Neural cell (in vitro differentiated cells): Measurements from ENCODE around the gene SPINK6. TPM values are rescaled to one million over a fixed set of nuclear protein-coding genes. Genes with fewer than 3 reads are reported as not detected.

Source experiments
- H2AFZ ChIP-seq: fragments of 200-600, 300-800 bp; sonication (generic), shearing (Covaris generic); 2 replicates; pipeline ENCODE4 v1.6.0; 2014; ENCODE audit warnings: low read depth, mild to moderate bottlenecking, antibody characterized with exemption, low read length, moderate library complexity
- H3F3A ChIP-seq: fragments of 200-600 bp; shearing (Covaris generic); 2 replicates; pipeline ENCODE4 v1.6.1; 2016; ENCODE audit warnings: mild to moderate bottlenecking, moderate library complexity, mixed read lengths, antibody characterized with exemption, low read length; ENCODE audit not compliant: insufficient read depth, poor library complexity, severe bottlenecking
- H3K27ac ChIP-seq: fragments of 200-600, 300-800 bp; sonication (generic), shearing (Covaris generic); 2 replicates; pipeline ENCODE4 v1.5.1; 2014; ENCODE audit warnings: mild to moderate bottlenecking, low read length, moderate library complexity
- H3K27me3 ChIP-seq: fragments of 300-800, 200-600 bp; sonication (generic), shearing (Covaris generic); 2 replicates; pipeline ENCODE4 v1.6.0; 2014; ENCODE audit warnings: mild to moderate bottlenecking, low read depth, low read length, moderate library complexity; ENCODE audit not compliant: insufficient read depth
- H3K36me3 ChIP-seq: fragments of 300-800, 200-600 bp; sonication (generic), shearing (Covaris generic); 2 replicates; pipeline ENCODE4 v1.5.1; 2014; ENCODE audit warnings: mild to moderate bottlenecking, antibody characterized with exemption, low read length, moderate library complexity; ENCODE audit not compliant: insufficient read depth
- H3K4me2 ChIP-seq: fragments of 300-800, 200-600 bp; sonication (generic), shearing (Covaris generic); 2 replicates; pipeline ENCODE4 v1.6.0; 2014; ENCODE audit warnings: mild to moderate bottlenecking, low read length
- H3K4me3 ChIP-seq: fragments of 300-800, 200-600 bp; sonication (generic), shearing (Covaris generic); 2 replicates; pipeline ENCODE4 v1.5.1; 2014; ENCODE audit warnings: mild to moderate bottlenecking, low read length, moderate library complexity
- H3K79me2 ChIP-seq: fragments of 200-600 bp; shearing (Covaris generic); replicated peaks from 2 replicates; pipeline ENCODE4 v1.6.0; 2014; ENCODE audit warnings: mild to moderate bottlenecking, low read length, moderate library complexity; ENCODE audit not compliant: insufficient read depth
- H3K9ac ChIP-seq: fragments of 300-800, 200-600 bp; sonication (generic), shearing (Covaris generic); 2 replicates; pipeline ENCODE4 v1.6.1; 2016; ENCODE audit warnings: mild to moderate bottlenecking, low read length, mixed read lengths
- H3K9me2 ChIP-seq: fragments of 200-600 bp; shearing (Covaris generic); 2 replicates; pipeline ENCODE4 v1.6.1; 2016; ENCODE audit warnings: mild to moderate bottlenecking, low read length, mixed read lengths; ENCODE audit not compliant: insufficient read depth
- H3K9me3 ChIP-seq: fragments of 200-600, 300-800 bp; sonication (generic), shearing (Covaris generic); 2 replicates; pipeline ENCODE4 v1.6.1; 2016; ENCODE audit warnings: mild to moderate bottlenecking, mixed run types, low read length, moderate library complexity, mixed read lengths
- H4K20me1 ChIP-seq: fragments of 200-600 bp; shearing (Covaris generic); 2 replicates; pipeline ENCODE4 v1.6.1; 2016; ENCODE audit warnings: mild to moderate bottlenecking, mixed run types; ENCODE audit not compliant: insufficient read depth
- EP300 ChIP-seq: fragments of 450-650 bp; conservative IDR thresholded peaks from 2 replicates; pipeline ENCODE4 v1.6.1; 2014; ENCODE audit warnings: antibody characterized with exemption, mild to moderate bottlenecking, moderate library complexity; ENCODE audit not compliant: poor library complexity, severe bottlenecking
- EZH2 ChIP-seq: fragments of 200-600, 300-800 bp; shearing (Covaris generic), sonication (generic); IDR thresholded peaks from 2 replicates; pipeline ENCODE4 v1.6.1; 2014; ENCODE audit warnings: antibody characterized with exemption, low read length, borderline replicate concordance, mild to moderate bottlenecking; ENCODE audit not compliant: insufficient read depth, poor library complexity, severe bottlenecking
- MXI1 ChIP-seq: fragments of 450-650 bp; conservative IDR thresholded peaks from 2 replicates; pipeline ENCODE4 v1.6.1; 2014; ENCODE audit warnings: antibody characterized with exemption, mild to moderate bottlenecking; ENCODE audit not compliant: poor library complexity, severe bottlenecking
- POLR2AphosphoS5 ChIP-seq: IDR thresholded peaks from 2 replicates; pipeline ENCODE4 v1.6.1; 2012
- RAD21 ChIP-seq: fragments of 450-650 bp; conservative IDR thresholded peaks from 2 replicates; pipeline ENCODE4 v1.6.1; 2014; ENCODE audit warnings: antibody characterized with exemption, mild to moderate bottlenecking, moderate library complexity
- SMC3 ChIP-seq: fragments of 450-650 bp; conservative IDR thresholded peaks from 2 replicates; pipeline ENCODE4 v1.6.1; 2014; ENCODE audit warnings: antibody characterized with exemption, mild to moderate bottlenecking, moderate library complexity; ENCODE audit not compliant: poor library complexity
- TAF1 ChIP-seq: IDR thresholded peaks from 2 replicates; pipeline ENCODE4 v1.6.1; 2012; ENCODE audit warnings: low read depth
- polyA plus RNA-seq: library from polyadenylated mRNA; depleted of rRNA; stranded (reverse); fragments of >200 nt; gene quantifications from 2 replicates; pipeline ENCODE4 v1.2.3, GENCODE V29; 2014
- TF ChIP-seq, protein P1 (sequence below): IDR thresholded peaks from 2 replicates; pipeline ENCODE4 v1.6.1; 2012; ENCODE audit warnings: borderline replicate concordance
- TF ChIP-seq, protein P2 (sequence below): fragments of 450-650 bp; IDR thresholded peaks from 2 replicates; pipeline ENCODE4 v1.5.1; 2014; ENCODE audit warnings: antibody characterized with exemption, mild to moderate bottlenecking, moderate library complexity; ENCODE audit not compliant: poor library complexity, severe bottlenecking

SPINK6 gene
- polyA plus RNA-seq, 1 donor from 2014 or later: not detected

DNA sequence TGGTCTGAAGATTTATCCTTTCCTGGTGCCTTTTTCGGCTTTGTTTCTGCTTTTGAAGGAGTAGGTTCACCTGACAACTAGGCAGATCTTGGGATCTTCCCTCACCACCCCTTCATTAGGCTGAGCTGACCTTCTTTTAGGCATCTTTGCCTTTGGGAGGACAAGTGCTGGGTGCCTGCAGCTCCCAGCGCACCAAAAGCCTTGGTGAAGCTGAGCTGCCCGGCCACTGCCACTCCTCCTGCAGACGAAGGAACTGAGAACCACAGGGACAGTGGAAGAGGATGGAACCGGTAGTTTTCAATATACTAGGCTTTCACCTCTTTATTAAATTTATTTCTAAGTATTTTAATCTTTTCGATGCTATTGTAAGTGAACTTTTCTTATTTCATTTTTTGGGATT, 18.7 kb downstream of the SPINK6 start:
- no peaks in the 10 kb centered on the region for H3K9me2 ChIP-seq
- no peaks in the 10 kb centered on the region for H3F3A ChIP-seq

DNA sequence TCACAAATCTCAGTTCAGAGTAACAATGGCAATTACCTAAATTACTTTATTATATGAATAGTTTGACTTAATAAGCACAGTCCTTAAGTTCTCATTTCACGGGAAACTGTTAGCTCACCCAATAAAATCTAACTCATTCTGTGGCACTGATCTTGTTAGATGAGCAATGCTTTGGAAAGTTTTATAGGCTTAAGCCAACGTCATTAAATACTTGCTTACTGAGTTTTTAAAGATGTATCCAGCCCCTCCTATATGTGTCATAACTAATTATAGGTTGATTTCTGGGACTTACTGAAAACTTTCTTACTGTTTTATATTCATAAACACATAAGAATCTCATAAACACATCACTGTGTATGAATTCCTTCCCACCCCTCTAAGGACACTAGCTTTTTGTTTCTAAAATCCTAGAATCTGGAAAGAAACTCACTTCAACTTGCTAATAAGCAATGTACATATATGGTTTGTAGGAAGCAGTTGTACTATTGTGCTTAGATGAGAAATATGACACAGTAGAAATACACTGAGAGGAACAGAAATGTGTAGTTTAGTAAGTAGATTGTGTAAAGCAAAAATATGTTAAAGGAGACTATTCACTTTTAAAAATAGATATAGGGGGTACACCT, 21.4 kb downstream of the SPINK6 start:
- no peaks in the 10 kb centered on the region for H3K27me3 ChIP-seq
- H3K9ac ChIP-seq: no peak overlapping the region
- no peak overlapping the region for H3K27ac ChIP-seq

More for the DNA sequence above, 18.7 kb downstream of the SPINK6 start:
- Histone ChIP-seq H3K9me3 (no peaks in the 10 kb centered on the region), H3K9ac (no peak overlapping the region), H3K36me3 (no peaks in the 10 kb centered on the region), H3K4me3 (no peak overlapping the region), H3K79me2 (no peaks in the 10 kb centered on the region), H4K20me1 (no peaks in the 10 kb centered on the region), H3K27me3 (no peaks in the 10 kb centered on the region), H3K4me2 (no peak overlapping the region), H3K27ac (no peak overlapping the region), H2AFZ (no peak overlapping the region)
- no peak for TF ChIP-seq RAD21
- TF ChIP-seq POLR2AphosphoS5: no peak
- TF ChIP-seq EP300: no peak
- TF ChIP-seq EZH2: no peak
- TF ChIP-seq, protein P1, sequence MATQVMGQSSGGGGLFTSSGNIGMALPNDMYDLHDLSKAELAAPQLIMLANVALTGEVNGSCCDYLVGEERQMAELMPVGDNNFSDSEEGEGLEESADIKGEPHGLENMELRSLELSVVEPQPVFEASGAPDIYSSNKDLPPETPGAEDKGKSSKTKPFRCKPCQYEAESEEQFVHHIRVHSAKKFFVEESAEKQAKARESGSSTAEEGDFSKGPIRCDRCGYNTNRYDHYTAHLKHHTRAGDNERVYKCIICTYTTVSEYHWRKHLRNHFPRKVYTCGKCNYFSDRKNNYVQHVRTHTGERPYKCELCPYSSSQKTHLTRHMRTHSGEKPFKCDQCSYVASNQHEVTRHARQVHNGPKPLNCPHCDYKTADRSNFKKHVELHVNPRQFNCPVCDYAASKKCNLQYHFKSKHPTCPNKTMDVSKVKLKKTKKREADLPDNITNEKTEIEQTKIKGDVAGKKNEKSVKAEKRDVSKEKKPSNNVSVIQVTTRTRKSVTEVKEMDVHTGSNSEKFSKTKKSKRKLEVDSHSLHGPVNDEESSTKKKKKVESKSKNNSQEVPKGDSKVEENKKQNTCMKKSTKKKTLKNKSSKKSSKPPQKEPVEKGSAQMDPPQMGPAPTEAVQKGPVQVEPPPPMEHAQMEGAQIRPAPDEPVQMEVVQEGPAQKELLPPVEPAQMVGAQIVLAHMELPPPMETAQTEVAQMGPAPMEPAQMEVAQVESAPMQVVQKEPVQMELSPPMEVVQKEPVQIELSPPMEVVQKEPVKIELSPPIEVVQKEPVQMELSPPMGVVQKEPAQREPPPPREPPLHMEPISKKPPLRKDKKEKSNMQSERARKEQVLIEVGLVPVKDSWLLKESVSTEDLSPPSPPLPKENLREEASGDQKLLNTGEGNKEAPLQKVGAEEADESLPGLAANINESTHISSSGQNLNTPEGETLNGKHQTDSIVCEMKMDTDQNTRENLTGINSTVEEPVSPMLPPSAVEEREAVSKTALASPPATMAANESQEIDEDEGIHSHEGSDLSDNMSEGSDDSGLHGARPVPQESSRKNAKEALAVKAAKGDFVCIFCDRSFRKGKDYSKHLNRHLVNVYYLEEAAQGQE: no peak
- no peak for TF ChIP-seq MXI1
- no peak for TF ChIP-seq SMC3
- TF ChIP-seq, protein P2, sequence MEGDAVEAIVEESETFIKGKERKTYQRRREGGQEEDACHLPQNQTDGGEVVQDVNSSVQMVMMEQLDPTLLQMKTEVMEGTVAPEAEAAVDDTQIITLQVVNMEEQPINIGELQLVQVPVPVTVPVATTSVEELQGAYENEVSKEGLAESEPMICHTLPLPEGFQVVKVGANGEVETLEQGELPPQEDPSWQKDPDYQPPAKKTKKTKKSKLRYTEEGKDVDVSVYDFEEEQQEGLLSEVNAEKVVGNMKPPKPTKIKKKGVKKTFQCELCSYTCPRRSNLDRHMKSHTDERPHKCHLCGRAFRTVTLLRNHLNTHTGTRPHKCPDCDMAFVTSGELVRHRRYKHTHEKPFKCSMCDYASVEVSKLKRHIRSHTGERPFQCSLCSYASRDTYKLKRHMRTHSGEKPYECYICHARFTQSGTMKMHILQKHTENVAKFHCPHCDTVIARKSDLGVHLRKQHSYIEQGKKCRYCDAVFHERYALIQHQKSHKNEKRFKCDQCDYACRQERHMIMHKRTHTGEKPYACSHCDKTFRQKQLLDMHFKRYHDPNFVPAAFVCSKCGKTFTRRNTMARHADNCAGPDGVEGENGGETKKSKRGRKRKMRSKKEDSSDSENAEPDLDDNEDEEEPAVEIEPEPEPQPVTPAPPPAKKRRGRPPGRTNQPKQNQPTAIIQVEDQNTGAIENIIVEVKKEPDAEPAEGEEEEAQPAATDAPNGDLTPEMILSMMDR: no peak
- TF ChIP-seq TAF1: no peak

More for the DNA sequence above, 21.4 kb downstream of the SPINK6 start:
- TF ChIP-seq RAD21: no peak
- TF ChIP-seq, protein P1: no peak
- TF ChIP-seq MXI1: no peak
- Histone ChIP-seq H2AFZ (no peak overlapping the region), H3K4me3 (no peak overlapping the region), H3K9me2 (no peaks in the 10 kb centered on the region), H3K9me3 (no peaks in the 10 kb centered on the region), H3K36me3 (no peaks in the 10 kb centered on the region), H3K4me2 (no peak overlapping the region), H3F3A (no peaks in the 10 kb centered on the region), H4K20me1 (no peaks in the 10 kb centered on the region), H3K79me2 (no peaks in the 10 kb centered on the region)
